Medulla oblongata (tissue), 1 donor: ENCODE results near the gene GAPT.
"Not testable (repeated sequence)": the region's sequence is repeated elsewhere in the genome, so short reads cannot be mapped to it uniquely, and the experiment has no call there.

Experiments
- DNase-seq: peaks from one replicate; pipeline ENCODE4 v3.0.0-alpha.2; 2015; ENCODE audit errors: extremely low spot score

The GAPT gene

DNA sequence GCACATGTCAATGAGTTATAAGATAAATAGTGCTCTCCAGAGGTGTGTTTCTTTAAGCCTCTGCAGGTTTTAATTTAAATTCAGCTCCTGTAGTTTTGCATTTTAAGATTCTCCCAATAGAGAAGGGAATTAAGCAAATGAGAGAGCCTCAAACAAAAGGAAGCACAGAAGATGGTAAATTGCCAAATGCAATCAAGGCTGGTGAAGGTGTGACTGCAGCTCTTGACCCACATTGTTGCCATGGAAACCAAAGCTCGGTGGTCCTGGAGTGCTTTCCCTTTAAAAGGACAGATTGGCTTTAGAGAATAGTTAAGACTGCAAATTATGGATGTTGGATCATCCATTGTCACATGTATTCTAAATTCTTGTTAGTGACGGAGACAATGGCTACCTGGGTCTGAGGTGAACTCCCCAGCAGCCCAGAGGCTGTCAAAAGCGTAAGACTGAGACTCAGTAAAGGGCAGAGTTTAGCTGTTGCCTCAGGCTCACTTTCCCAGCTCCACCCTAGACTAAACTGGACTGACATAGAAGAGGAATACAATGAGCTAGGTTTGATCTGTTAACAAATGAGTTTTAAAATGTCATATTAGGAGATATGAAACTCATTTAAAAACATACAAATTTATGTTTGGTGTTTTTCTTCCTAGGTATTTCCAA lies 12.3 kb downstream of the GAPT start:
- no peak for DNase-seq

DNA sequence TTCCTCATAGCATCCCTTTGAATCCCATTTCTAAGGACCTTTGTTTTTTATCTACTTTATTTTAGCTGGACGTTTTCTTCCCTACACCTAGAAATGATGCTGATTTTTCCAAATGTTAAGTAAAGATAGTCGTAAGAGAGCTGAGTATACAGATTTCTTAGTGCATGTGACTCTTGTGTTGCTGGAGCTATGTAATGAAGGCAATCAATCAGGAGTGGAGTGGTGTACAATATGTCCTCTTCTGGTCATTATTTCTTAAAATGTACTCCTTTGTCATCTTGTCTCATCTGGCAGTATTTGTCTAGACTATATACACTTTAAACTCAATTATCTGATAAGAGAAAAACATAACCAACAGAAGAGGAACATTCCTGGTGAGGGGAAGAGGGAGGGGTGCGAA lies 13.5 kb downstream of the GAPT start:
- DNase-seq: no peak

DNA sequence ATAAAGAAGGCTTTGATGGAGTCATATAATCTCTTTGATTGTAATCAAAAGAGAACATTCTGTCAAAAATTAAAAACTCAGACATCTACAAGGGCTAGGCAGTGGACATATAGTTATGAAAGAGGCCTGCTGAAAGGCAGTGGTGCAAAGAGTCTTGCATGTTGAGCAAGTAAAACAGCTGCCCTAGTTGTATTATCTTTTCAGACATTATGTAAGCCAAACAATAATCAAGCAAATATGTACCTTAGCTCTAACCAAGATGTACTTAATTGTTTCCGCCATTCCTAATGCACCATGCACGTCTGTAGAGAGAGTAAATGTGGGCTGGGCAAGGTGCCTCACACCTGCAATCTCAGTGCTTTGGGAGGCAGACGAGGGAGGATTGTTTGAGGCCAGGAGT lies 14.3 kb downstream of the GAPT start:
- DNase-seq: no peak

DNA sequence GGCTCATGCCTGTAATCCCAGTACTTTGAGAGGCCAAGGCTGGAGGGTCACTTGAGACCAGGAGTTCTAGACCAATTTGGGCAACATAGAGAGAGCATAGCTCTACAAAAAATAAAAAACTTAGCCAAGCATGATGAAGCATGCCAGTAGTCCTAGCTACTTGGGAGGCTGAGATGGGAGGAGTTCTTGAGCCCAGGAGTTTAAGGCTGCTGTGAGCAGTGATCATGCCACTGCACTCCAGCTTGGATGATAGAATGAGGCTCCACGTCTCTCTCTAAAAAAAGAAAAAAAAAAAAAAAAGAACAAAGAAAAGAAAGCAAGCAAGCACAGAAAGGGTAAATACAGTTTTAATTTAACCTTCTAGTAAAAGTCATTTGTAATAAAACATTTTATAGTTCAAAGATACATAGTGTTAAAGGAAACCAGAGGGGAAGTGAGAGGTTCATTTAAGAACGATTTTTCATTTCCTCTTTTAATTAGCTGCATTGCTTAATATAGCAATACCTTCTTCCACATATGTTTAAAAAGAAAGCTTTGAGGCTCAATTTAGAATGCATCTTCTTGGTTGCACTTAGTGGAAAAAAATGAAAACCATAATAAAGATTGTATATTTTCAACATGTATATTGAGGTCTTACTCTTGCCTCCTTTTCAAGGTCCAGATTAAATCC lies 14.9 kb downstream of the GAPT start:
- no peak for DNase-seq

DNA sequence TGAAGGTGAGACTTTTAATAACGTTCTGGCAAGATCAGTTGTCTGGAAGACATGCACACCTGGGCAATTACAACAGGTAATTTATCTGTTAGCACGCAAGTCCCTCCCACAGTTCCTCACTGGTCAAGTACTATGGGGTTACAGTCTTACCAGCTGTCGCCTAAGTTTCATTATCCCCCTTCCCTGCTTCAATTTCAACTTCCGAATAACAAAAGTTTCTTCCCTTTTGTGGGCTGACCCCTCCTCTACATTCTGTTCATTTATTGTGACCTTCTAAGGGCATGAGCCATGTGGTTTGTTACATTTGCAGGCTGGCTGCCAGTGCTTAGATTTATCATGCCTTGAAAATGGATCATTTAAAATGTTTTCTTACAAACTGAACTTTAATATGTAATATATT lies 16.5 kb downstream of the GAPT start:
- no peak for DNase-seq

DNA sequence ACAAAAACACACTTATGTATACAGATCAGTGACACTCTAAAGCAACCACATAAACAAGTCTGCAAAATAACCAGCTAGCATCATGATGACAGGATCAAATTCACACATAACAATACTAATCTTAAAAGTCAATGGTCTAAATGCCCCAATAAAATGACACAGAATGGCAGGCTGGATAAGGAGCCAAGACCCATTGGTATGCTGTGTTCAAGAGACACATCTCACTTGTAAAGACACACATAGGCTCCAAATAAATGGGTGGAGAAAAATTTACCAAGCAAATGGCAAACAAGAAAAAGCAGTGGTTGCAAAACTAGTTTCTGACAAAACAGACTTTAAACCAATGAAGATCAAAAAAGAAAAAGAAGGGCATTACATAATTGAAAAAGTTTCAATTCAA lies 26.0 kb downstream of the GAPT start:
- DNase-seq: no peak

DNA sequence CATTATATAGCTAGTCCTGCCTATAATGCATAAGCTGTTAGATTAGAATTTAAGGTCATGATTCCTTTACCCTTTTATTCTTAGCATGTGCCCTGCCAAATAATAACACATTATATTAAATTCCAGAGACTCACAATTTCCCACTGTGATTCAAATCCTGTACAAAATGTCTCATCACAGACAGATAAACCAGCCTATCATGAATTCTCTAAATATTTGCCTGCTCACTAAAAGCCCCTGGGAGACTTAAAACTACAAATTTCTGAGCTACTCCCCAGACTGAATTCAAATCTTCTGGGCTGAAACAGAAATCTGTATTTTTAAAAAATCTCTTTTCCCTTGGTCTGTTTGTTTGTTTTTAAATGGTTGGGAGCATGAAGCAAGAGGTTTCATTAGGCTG lies 32.7 kb downstream of the GAPT start:
- DNase-seq: no peak

DNA sequence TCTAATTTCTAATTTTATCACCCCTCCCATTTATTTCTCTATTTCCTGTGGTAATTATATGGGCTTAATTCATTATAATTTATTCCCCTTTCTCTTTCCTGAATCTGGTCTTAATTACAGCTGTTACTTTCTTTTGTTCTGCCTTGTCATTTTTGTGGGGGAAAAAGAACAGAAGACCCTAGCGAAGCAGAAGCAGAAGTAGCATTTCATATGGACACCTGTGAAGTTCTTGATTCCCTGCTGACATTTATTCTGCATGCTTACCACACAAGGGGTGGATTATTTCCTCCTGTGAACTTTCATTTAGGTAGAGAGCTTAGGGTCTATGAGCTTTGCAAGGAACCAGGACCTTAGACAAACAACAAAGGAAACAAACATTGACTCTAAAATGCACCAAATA lies 33.3 kb downstream of the GAPT start:
- DNase-seq: no peak

DNA sequence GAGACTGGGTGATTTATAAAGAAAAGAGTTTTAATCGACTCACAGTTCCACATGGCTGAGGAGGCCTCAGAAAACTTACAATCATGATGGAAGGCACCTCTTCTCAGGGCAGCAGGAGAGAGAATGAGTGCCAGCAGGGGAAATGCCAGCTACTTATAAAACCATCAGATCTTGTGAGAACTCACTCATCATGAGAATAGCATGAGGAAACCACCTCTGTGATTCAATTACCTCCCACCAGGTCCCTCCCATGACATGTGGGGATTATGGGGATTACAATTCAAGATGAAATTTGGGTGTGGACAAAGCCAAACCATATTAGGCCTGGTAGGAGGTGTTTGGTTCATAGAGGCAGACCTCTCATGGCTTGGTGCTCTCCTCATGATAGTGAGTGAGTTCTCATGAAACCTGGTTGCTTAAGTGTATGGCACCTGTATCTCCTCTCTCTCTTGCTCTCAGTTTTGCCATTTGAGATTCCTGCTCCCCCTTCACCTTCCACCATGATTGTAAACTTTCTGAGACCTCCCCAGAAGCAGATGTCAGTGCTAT lies 39.8 kb downstream of the GAPT start:
- DNase-seq: no peak

DNA sequence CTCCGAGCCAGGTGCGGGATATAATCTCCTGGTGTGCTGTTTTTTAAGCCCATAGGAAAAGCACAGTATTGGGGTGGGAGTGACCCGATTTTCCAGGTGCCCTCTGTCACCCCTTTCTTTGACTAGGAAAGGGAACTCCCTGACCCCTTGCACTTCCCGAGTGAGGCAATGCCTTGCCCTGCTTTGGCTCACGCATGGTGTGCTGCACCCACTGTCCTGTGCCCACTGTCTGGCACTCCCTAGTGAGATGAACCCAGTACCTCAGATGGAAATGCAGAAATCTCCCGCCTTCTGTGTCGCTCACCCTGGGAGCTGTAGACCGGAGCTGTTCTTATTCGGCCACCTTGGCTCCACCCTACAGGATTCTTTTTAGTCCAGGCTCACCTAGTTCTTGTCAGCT lies 50.7 kb downstream of the GAPT start:
- DNase-seq: not testable (repeated sequence)

DNA sequence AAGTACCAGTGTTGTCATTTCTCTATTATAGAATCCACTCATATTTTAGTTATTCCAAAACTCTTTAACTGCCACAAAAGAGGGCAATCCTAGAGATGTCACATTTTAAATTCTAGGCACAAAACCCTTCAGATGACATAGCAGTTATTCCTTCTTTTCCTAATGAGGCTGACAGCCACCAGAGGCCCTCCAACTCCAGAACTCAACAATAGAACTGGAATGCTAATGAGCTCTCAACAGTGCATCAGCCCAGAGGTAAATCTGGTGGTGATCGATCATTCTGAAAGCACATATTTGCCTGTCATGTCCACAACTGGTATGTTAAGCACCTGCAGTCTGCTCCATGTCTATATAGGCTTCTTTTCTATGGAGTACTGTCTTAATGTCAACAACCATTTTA lies 51.5 kb downstream of the GAPT start:
- no peak for DNase-seq

DNA sequence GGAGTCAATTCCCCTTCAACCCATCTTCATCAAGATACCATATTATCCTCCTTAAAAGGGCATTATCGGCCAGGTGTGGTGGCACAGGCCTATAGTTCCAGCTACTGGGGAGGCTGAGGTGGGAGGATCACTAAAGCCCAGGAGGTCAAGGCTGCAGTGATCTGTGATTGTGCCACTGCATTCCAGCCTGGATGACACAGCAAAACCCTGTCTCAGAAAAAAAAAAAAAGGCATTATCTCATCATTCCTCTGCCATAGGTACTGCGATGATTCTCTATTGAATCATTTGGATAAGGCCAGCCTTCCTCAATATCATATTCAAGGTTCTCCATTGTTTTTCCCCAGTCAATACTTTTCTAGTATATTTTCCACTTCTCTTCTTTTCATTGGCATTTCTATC lies 52.5 kb downstream of the GAPT start:
- no peak for DNase-seq

DNA sequence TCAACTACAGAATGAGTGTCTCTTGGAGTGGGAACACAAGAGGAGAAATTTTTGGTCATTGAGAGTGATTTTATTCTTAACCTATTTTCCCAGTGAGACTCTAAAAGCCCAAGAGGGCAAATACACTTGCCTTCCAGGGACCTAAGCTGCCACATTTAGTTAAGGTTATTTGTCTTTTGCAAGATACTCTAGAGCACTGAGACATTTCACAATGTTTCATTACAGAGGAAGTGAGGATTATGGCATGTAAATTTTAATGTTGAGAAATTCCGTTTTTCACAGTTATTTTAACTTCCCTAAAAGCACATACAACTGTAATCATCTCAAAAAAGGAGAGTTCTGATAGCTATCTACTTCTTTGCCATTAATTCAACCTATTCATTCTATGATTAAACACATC lies 53.0 kb downstream of the GAPT start:
- no peak for DNase-seq

DNA sequence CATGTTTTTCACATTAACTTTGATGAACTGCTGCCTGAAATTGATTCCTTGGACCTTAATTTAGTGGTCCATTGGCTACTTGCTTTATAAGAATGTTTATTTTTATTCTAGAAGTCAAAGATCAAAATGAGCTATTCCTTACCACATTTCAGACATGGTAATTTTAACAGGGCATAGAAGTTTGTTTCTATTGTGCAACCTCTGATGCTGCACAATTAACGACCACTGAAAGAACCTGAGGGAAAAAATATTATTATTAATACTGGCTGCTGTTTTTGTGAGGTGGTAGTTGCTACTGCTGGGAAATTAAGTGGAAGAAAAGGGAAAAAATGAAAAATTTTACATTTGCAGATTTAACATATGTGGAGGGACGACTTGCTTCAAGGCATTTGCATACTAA lies 53.7 kb downstream of the GAPT start:
- DNase-seq: no peak

DNA sequence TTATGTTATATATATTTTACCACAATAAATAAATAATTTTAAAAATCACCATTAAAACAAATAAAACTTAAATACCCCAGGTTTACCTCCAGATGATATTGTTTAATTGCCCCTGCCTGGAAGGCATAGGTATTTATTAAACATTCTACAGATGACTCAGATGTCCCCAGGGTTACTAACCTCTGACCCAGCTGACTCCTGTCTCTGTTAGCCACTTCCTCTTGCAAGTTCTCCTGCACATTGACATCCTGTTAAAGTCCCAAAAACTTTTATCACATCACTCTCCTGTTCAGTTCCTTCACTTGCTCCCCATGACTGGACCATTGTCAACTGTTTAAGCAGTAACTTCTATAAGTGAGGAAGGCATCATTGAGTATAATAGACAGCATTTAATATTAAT lies 54.7 kb downstream of the GAPT start:
- DNase-seq: no peak
